Ishikawa (cell line): ENCODE data around the gene JPH3.

Experiments used
- CEBPB ChIP-seq: IDR thresholded peaks from 2 replicates; pipeline ENCODE4 v1.6.1; 2012
- CREB1 ChIP-seq: IDR thresholded peaks from 2 replicates; pipeline ENCODE4 v1.6.1; 2012; ENCODE audit warnings: low read depth
- EGR1 ChIP-seq: IDR thresholded peaks from 2 replicates; pipeline ENCODE4 v1.6.1; 2012
- EP300 ChIP-seq: IDR thresholded peaks from 2 replicates; pipeline ENCODE4 v1.6.1; 2012; ENCODE audit warnings: borderline replicate concordance
- FOXM1 ChIP-seq: IDR thresholded peaks from 2 replicates; pipeline ENCODE4 v1.6.1; 2012; ENCODE audit warnings: low read depth, borderline replicate concordance
- NFIC ChIP-seq: IDR thresholded peaks from 2 replicates; pipeline ENCODE4 v1.6.1; 2012
- RAD21 ChIP-seq: IDR thresholded peaks from 2 replicates; pipeline ENCODE4 v1.6.1; 2012; ENCODE audit warnings: low read depth
- REST ChIP-seq: IDR thresholded peaks from 2 replicates; pipeline ENCODE4 v1.6.1; 2012; ENCODE audit warnings: low read depth, mild to moderate bottlenecking
- TAF1 ChIP-seq: IDR thresholded peaks from 2 replicates; pipeline ENCODE4 v1.6.1; 2012; ENCODE audit warnings: low read depth, mild to moderate bottlenecking
- TCF12 ChIP-seq: IDR thresholded peaks from 2 replicates; pipeline ENCODE4 v1.6.1; 2012; ENCODE audit warnings: low read depth
- TEAD4 ChIP-seq: IDR thresholded peaks from 2 replicates; pipeline ENCODE4 v1.6.1; 2012
- YY1 ChIP-seq: IDR thresholded peaks from 2 replicates; pipeline ENCODE4 v1.6.1; 2012; ENCODE audit warnings: low read depth
- ZBTB7A ChIP-seq: IDR thresholded peaks from 2 replicates; pipeline ENCODE4 v1.6.1; 2012; ENCODE audit warnings: low read depth
- TF ChIP-seq, protein P1 (sequence below): IDR thresholded peaks from 2 replicates; pipeline ENCODE4 v1.6.1; 2012
- TF ChIP-seq, protein P2 (sequence below): IDR thresholded peaks from 2 replicates; pipeline ENCODE4 v1.6.1; 2012

Gene JPH3

GRCh38 chr16:87621550-87621829 lies 19.2 kb downstream of the JPH3 start:
- TF ChIP-seq FOXM1 (no peak), TEAD4 (no peak), CEBPB (no peak), REST (no peak), EP300 (no peak), TAF1 (no peak)
- TF ChIP-seq, protein P1, sequence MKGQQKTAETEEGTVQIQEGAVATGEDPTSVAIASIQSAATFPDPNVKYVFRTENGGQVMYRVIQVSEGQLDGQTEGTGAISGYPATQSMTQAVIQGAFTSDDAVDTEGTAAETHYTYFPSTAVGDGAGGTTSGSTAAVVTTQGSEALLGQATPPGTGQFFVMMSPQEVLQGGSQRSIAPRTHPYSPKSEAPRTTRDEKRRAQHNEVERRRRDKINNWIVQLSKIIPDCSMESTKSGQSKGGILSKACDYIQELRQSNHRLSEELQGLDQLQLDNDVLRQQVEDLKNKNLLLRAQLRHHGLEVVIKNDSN = no peak

GRCh38 chr16:87621976-87622713 lies 19.8 kb downstream of the JPH3 start:
- no peak for TF ChIP-seq NFIC
- TF ChIP-seq TAF1 = no peak
- no peak for TF ChIP-seq FOXM1
- no peak for TF ChIP-seq TCF12
- TF ChIP-seq REST = no peak
- TF ChIP-seq CREB1 = no peak
- TF ChIP-seq CEBPB = no peak
- no peak for TF ChIP-seq ZBTB7A
- TF ChIP-seq, protein P1 = no peak
- no peak for TF ChIP-seq EP300
- TF ChIP-seq RAD21 = no peak
- TF ChIP-seq YY1 = no peak
- TF ChIP-seq EGR1 = no peak

DNA sequence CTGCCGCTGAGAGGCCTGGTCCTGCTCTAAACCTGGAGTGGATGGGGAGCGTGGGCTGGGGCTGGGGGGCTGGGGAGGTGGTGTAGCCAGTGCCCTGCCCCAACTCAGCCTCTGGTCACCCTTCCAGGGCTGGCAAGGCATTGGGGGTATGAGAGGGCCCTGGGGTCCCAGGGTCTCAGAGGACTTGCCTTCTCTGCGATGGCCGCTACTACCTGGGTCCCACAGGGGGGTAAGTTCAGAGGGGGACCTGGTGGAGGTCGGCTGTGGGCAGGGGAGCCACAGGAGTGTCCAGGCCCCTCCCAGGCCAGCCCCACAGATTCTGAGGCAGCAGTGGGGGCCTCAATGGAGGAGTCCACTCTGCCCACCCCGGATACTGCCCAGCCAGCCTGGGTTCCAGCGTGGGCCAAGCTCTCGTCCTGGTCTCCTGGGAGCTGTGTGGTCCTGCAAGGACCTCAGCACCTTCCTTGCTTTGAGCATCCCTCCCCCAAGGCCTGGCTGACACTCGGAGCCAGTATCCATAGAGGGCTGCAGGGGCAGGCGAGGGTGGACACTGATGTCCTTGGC lies 20.5 kb downstream of the JPH3 start:
- TF ChIP-seq CEBPB (no peak), YY1 (no peak)

DNA sequence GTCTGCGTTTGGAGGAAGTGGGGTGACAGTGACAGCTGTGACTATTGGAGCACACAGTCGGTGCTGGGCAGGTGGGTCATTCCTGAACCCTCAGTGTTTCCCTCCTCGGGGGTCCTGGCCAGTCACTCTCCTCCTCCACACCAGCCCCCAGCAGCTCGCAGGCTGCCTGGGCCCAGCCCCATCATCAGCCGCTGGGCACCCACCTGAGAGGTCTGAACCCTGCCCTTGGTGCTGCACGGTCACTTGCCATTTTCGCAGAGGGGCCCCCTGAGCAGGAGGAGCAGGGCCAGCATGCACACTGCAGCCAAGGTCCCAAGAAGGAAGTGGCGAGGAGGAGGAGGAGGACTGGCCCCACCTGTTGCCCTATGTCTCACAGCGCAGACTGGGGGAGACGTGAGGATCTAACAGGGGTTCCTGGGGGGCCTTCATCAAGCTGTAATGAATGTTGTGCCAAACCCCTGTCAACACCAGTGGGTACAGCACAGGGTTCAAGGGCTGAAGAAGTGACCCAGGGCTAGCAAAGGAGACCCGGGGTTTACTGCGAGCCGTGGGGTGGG lies 23.0 kb downstream of the JPH3 start:
- TF ChIP-seq FOXM1 (no peak), REST (no peak), NFIC (no peak), TCF12 (no peak), EP300 (no peak), CREB1 (no peak), TAF1 (no peak), YY1 (no peak), TEAD4 (no peak), EGR1 (no peak), CEBPB (no peak), ZBTB7A (no peak)
- TF ChIP-seq, protein P2, sequence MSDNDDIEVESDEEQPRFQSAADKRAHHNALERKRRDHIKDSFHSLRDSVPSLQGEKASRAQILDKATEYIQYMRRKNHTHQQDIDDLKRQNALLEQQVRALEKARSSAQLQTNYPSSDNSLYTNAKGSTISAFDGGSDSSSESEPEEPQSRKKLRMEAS = no peak
- TF ChIP-seq, protein P1 = no peak

DNA sequence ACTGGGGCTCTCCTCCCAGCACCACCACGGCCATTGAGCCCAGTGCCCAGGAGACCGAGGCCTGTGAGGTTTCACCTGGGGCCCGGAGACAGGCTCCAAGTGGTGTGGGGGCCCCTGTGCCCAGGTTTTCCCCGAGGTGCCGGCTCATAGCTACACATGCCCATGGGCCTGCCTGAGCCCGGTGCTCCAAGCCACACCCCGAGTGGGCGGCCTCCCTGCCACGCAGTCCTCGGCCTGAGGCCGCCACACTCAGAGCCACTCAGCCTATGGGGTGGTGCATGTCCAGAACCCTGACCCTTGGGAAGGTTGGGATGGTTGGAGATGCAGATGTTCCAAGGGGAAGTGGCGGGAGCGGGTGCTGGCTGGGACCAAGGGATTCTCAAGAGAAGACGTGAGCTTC lies 24.1 kb downstream of the JPH3 start:
- TF ChIP-seq CREB1 (no peak), NFIC (no peak), EGR1 (no peak), YY1 (no peak), TCF12 (no peak), REST (no peak), TEAD4 (no peak), ZBTB7A (no peak), EP300 (no peak), CEBPB (no peak), RAD21 (no peak), FOXM1 (no peak), TAF1 (no peak)
- TF ChIP-seq, protein P1 = no peak
- TF ChIP-seq, protein P2 = no peak
